Endothelial cell of umbilical vein (primary cell): Measurements from ENCODE around the gene TMEM135. TPM values are rescaled to one million over a fixed set of nuclear protein-coding genes. Genes with fewer than 3 reads are reported as not detected.

Source experiments
- BruUV-seq: library from RNA; stranded (reverse); fragments of 400-500 nt; replicated peaks from 2 replicates; lab custom pipeline; 2021; lab: Mats Ljungman, UMichigan
- CTCF ChIA-PET: fragments of 300-600, 350-600 bp; sonication (Branson Sonifier 250); formaldehyde crosslinking; loops from one replicate; lab custom pipeline; 2021; ENCODE audit warnings: antibody characterized with exemption, inconsistent platforms; lab: Charles Lee
- POLR2A ChIA-PET: fragments of 300-600, 350-600 bp; sonication (Branson Sonifier 250); formaldehyde crosslinking; loops from one replicate; lab custom pipeline; 2021; ENCODE audit warnings: antibody characterized with exemption, inconsistent platforms; lab: Charles Lee
- DNase-seq: peaks from one replicate; pipeline ENCODE4 v3.0.0-alpha.2; 2011; ENCODE audit warnings: low read depth, low spot score
- FAIRE-seq: peaks from 2 replicates; lab custom pipeline; 2011; peaks lifted over from hg19 to GRCh38; lab: Jason Lieb, UNC
- H2AFZ ChIP-seq: 2 replicates; pipeline ENCODE4 v1.6.0; 2012; ENCODE audit warnings: low read depth, low read length, control low read depth, inconsistent platforms
- H3K27ac ChIP-seq: 2 replicates; pipeline ENCODE4 v1.5.1; 2011; ENCODE audit warnings: low read depth, mild to moderate bottlenecking, control low read depth, low read length, moderate library complexity; ENCODE audit not compliant: insufficient read depth
- H3K27me3 ChIP-seq, 2 experiments: 2 replicates each; pipeline versions ENCODE4 v1.6.0 to v1.6.1; 2011; ENCODE audit warnings: low read length in 2 of 2, mixed read lengths in 1 of 2; ENCODE audit not compliant: control insufficient read depth in 2 of 2, insufficient read depth in 2 of 2
- H3K36me3 ChIP-seq, 2 experiments: 2 replicates in 1 of 2; 3 replicates in 1 of 2; pipeline ENCODE4 v1.5.1; 2011; ENCODE audit warnings: low read length in 2 of 2, mild to moderate bottlenecking in 1 of 2, moderate library complexity in 1 of 2; ENCODE audit not compliant: control insufficient read depth in 2 of 2, insufficient read depth in 2 of 2; ENCODE audit errors: extremely low read depth in 1 of 2
- H3K4me1 ChIP-seq: 3 replicates; pipeline ENCODE4 v1.5.1; 2011; ENCODE audit warnings: mild to moderate bottlenecking, low read length; ENCODE audit not compliant: control insufficient read depth, insufficient read depth; ENCODE audit errors: extremely low read depth
- H3K4me2 ChIP-seq: 2 replicates; pipeline ENCODE4 v1.6.1; 2011; ENCODE audit warnings: low read length, control low read depth, mixed read lengths; ENCODE audit not compliant: insufficient read depth
- H3K4me3 ChIP-seq, 3 experiments: fragments of 200-600 bp in 1 of 3; sonication (generic), shearing (Covaris generic) in 1 of 3; replicated peaks in 1 of 3; 2 replicates each; pipeline ENCODE4 v1.5.1; 2011 to 2016; ENCODE audit warnings: control low read depth in 3 of 3, low read length in 3 of 3, mild to moderate bottlenecking in 2 of 3, inconsistent platforms in 1 of 3, low read depth in 1 of 3, moderate library complexity in 1 of 3; ENCODE audit not compliant: insufficient read depth in 1 of 3
- H3K79me2 ChIP-seq: 2 replicates; pipeline ENCODE4 v1.6.0; 2012; ENCODE audit warnings: low read length, inconsistent platforms; ENCODE audit not compliant: control insufficient read depth, insufficient read depth
- H3K9ac ChIP-seq: replicated peaks from 2 replicates; pipeline ENCODE3; 2011; ENCODE audit warnings: low read length, control low read depth; ENCODE audit not compliant: insufficient read depth; ENCODE audit errors: extremely low read depth
- H3K9me1 ChIP-seq: replicated peaks from 3 replicates; pipeline ENCODE4 v1.6.0; 2011; ENCODE audit warnings: mild to moderate bottlenecking, low read length; ENCODE audit not compliant: control insufficient read depth, insufficient read depth; ENCODE audit errors: extremely low read depth
- H3K9me3 ChIP-seq: replicated peaks from 2 replicates; pipeline ENCODE4 v1.5.1; 2012; ENCODE audit warnings: low read length, inconsistent platforms; ENCODE audit not compliant: control insufficient read depth, insufficient read depth
- H4K20me1 ChIP-seq: replicated peaks from 2 replicates; pipeline ENCODE3; 2011; ENCODE audit warnings: mild to moderate bottlenecking, low read length; ENCODE audit not compliant: control insufficient read depth, insufficient read depth; ENCODE audit errors: extremely low read depth
- EZH2 ChIP-seq: IDR thresholded peaks from 2 replicates; pipeline ENCODE4 v1.6.1; 2012; ENCODE audit warnings: borderline replicate concordance, low read depth, mild to moderate bottlenecking, moderate library complexity, low read length, inconsistent platforms; ENCODE audit not compliant: severe bottlenecking
- FOS ChIP-seq: IDR thresholded peaks from 2 replicates; pipeline ENCODE4 v1.6.1; 2011; ENCODE audit warnings: mild to moderate bottlenecking, low read length, moderate library complexity, borderline replicate concordance; ENCODE audit not compliant: insufficient read depth
- GATA2 ChIP-seq: IDR thresholded peaks from 2 replicates; pipeline ENCODE4 v1.7.0; 2011; ENCODE audit warnings: low read depth, mild to moderate bottlenecking, moderate library complexity, mixed read lengths, low read length; ENCODE audit not compliant: insufficient read length, insufficient read depth
- JUN ChIP-seq: IDR thresholded peaks from 2 replicates; pipeline ENCODE4 v1.6.1; 2011; ENCODE audit warnings: borderline replicate concordance, low read depth; ENCODE audit not compliant: insufficient read length, insufficient read depth
- MYC ChIP-seq: IDR thresholded peaks from one replicate; pipeline ENCODE4 v1.6.1; 2011; ENCODE audit warnings: mild to moderate bottlenecking, low read depth, low read length
- POLR2A ChIP-seq: IDR thresholded peaks from 2 replicates; pipeline ENCODE4 v1.6.1; 2012; ENCODE audit warnings: low read depth, mild to moderate bottlenecking, control low read depth, low read length
- POLR2AphosphoS5 ChIP-seq: IDR thresholded peaks from 2 replicates; pipeline ENCODE4 v1.6.1; 2012; ENCODE audit warnings: low read depth, mild to moderate bottlenecking, control low read depth, low read length, moderate library complexity; ENCODE audit not compliant: insufficient read depth
- dilution Hi-C: fragments of 300-500 bp; cut with MboI; formaldehyde crosslinking; loops from one replicate; pipeline ENCODE4 v1.15.0; 2019; ENCODE audit warnings: low sequenced_read_pairs; ENCODE audit not compliant: extremely low pct_ligation_motif_present
- intact Hi-C: fragments of 100-400 bp; cut with micrococcal nuclease; formaldehyde crosslinking; loops from one replicate; pipeline ENCODE4 v1.10.0; 2022
- polyA plus RNA-seq, 4 experiments: library from polyadenylated mRNA; depleted of rRNA in 3 of 4; stranded (reverse) in 3 of 4; unstranded in 1 of 4; fragments of >200 nt; gene quantifications; 2 replicates each; pipeline versions ENCODE4 v1.2.1 to v1.2.3, GENCODE V29; 2011 to 2012; ENCODE audit warnings: missing spikeins in 1 of 4
- total RNA-seq: library from RNA; stranded (reverse); gene quantifications from 2 replicates; pipeline ENCODE4 v1.2.3, GENCODE V29; 2021
- TF ChIP-seq, protein P1 (sequence below): IDR thresholded peaks from 2 replicates; pipeline ENCODE4 v1.6.1; 2011; ENCODE audit not compliant: insufficient read depth, insufficient read length
- TF ChIP-seq, protein P2 (sequence below), 2 donors: IDR thresholded peaks; 1 replicate in 1 of 2; 2 replicates in 1 of 2; pipeline ENCODE4 v1.5.1; 2011; ENCODE audit warnings: low read length in 2 of 2, mild to moderate bottlenecking in 2 of 2, moderate library complexity in 2 of 2, control low read depth in 1 of 2, inconsistent platforms in 1 of 2, low read depth in 1 of 2; ENCODE audit not compliant: insufficient read depth in 1 of 2; ENCODE audit errors: extremely low read depth in 1 of 2

The TMEM135 gene
- total and polyA plus RNA-seq, 2 donors (not counting 3 experiments of a cell fraction or from before 2014, with no cell fraction given): 12.3 to 33.2 TPM

DNA sequence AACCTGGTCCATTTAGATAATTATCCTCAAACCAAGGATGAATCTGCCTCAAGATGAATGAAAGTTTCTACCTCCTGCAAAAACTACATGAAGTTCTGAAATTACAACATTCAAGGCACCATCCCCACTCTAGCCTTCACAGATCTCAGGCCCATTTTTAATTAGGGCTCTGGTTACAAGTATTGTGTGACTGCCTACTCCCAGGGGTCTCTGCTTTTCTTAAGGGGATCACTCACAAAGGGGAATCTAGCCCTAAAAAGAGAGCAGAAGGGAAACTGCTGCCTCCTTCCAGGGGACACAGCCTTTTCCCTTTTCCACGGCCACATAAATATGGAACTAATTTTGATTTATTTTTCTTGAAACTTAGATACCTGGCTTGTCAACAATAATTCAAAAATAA, 17.4 kb upstream of the TMEM135 start:
- dilution Hi-C loops: no loop called here
- H3K79me2 ChIP-seq: no peaks in the 10 kb centered on the region
- DNase-seq (no peak), FAIRE-seq (no peak)
- H4K20me1 ChIP-seq: no peaks in the 10 kb centered on the region
- ChIA-PET POLR2A (no interaction called here), CTCF (interaction anchor here (1.2 to 2.5 kb wide), 2 partner anchors 15 to 25 kb away, joined by 4 to 13 read pairs; no protein-coding TSS in a partner anchor)
- no TSS peak for BruUV-seq
- no peaks in the 10 kb centered on the region for H3K36me3 ChIP-seq
- no peak overlapping the region for H3K4me2 ChIP-seq
- H3K27me3 ChIP-seq: no peaks in the 10 kb centered on the region
- H3K9me3 ChIP-seq: no peaks in the 10 kb centered on the region
- H3K9ac ChIP-seq: no peak overlapping the region
- H3K4me3 ChIP-seq: no peak overlapping the region
- peaks cover 12% of the 10 kb centered on the region for H3K4me1 ChIP-seq
- intact Hi-C loops: no loop called here
- TF ChIP-seq, protein P1, sequence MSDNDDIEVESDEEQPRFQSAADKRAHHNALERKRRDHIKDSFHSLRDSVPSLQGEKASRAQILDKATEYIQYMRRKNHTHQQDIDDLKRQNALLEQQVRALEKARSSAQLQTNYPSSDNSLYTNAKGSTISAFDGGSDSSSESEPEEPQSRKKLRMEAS: no peak
- TF ChIP-seq POLR2AphosphoS5 (no peak), MYC (no peak), GATA2 (no peak), EZH2 (no peak)
- no peaks in the 10 kb centered on the region for H3K9me1 ChIP-seq
- H3K27ac ChIP-seq: no peak overlapping the region
- H2AFZ ChIP-seq: peak overlapping the region; percentile 26

DNA sequence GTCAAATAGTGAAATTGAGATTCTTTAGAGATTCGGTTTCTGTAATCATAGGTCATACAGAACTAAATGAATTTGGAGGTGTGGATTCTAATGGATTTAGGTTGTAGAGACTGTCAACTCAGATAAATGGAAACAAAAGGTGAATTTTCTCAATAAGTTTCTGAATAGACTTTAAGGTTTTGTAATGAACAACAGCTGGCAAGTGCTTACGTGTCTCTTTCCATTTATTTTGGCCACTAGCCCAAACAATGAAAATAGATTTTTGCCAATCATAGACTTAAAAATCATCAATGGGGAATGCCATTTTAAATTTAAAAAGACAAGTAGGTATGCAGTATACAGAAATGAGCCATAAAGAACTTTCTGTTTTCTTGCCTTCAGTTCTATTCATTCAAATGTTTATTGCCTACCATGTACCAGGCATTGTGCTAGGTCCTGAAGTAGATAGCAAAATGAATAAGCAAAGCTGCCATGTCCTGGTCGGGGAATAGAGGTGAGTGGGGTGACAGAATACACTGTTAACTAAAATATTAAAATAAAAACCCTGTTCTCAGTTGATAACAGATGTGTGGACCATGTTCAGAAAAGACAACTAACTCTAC, 16.9 kb upstream of the TMEM135 start:
- DNase-seq: peak; percentile 45
- FAIRE-seq: no peak
- POLR2A ChIA-PET: no interaction called here
- no peaks in the 10 kb centered on the region for H4K20me1 ChIP-seq
- H3K27ac ChIP-seq: no peak overlapping the region
- H3K9ac ChIP-seq: no peak overlapping the region
- no peak overlapping the region for H3K4me3 ChIP-seq
- H3K36me3 ChIP-seq: no peaks in the 10 kb centered on the region
- no peaks in the 10 kb centered on the region for H3K27me3 ChIP-seq
- dilution Hi-C loops: no loop called here
- BruUV-seq: no TSS peak
- H3K9me3 ChIP-seq: no peaks in the 10 kb centered on the region
- H3K79me2 ChIP-seq: no peaks in the 10 kb centered on the region
- peaks cover 12% of the 10 kb centered on the region for H3K4me1 ChIP-seq
- TF ChIP-seq JUN (no peak), POLR2AphosphoS5 (no peak), GATA2 (no peak), POLR2A (no peak), FOS (no peak), EZH2 (no peak), MYC (no peak)
- TF ChIP-seq, protein P1: no peak
- TF ChIP-seq, protein P2, sequence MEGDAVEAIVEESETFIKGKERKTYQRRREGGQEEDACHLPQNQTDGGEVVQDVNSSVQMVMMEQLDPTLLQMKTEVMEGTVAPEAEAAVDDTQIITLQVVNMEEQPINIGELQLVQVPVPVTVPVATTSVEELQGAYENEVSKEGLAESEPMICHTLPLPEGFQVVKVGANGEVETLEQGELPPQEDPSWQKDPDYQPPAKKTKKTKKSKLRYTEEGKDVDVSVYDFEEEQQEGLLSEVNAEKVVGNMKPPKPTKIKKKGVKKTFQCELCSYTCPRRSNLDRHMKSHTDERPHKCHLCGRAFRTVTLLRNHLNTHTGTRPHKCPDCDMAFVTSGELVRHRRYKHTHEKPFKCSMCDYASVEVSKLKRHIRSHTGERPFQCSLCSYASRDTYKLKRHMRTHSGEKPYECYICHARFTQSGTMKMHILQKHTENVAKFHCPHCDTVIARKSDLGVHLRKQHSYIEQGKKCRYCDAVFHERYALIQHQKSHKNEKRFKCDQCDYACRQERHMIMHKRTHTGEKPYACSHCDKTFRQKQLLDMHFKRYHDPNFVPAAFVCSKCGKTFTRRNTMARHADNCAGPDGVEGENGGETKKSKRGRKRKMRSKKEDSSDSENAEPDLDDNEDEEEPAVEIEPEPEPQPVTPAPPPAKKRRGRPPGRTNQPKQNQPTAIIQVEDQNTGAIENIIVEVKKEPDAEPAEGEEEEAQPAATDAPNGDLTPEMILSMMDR (IDR thresholded peaks at IDR 0.05; ENCODE audit: extremely low read depth in 1 of 2, insufficient read depth in 1 of 2, low read depth in 1 of 2, low read length in 2 of 2): no peak
- H3K9me1 ChIP-seq: no peaks in the 10 kb centered on the region
- CTCF ChIA-PET: interaction anchor here (1.2 to 2.5 kb wide), 2 partner anchors 15 to 25 kb away, joined by 4 to 13 read pairs; no protein-coding TSS in a partner anchor
- H3K4me2 ChIP-seq: no peak overlapping the region
- intact Hi-C loops: no loop called here
- H2AFZ ChIP-seq: no peak overlapping the region
